HG03439 (cell line): ENCODE results near the gene NFE2.
"Not testable (repeated sequence)": the region's sequence is repeated elsewhere in the genome, so short reads cannot be mapped to it uniquely, and the experiment has no call there.

ENCODE experiments used
- ATAC-seq: cut with Tn5 transposase; IDR thresholded peaks from one replicate; pipeline ENCODE4 v1.9.1; 2021; ENCODE audit warnings: mild to moderate bottlenecking, moderate library complexity; ENCODE audit not compliant: unreplicated experiment

The NFE2 gene

DNA sequence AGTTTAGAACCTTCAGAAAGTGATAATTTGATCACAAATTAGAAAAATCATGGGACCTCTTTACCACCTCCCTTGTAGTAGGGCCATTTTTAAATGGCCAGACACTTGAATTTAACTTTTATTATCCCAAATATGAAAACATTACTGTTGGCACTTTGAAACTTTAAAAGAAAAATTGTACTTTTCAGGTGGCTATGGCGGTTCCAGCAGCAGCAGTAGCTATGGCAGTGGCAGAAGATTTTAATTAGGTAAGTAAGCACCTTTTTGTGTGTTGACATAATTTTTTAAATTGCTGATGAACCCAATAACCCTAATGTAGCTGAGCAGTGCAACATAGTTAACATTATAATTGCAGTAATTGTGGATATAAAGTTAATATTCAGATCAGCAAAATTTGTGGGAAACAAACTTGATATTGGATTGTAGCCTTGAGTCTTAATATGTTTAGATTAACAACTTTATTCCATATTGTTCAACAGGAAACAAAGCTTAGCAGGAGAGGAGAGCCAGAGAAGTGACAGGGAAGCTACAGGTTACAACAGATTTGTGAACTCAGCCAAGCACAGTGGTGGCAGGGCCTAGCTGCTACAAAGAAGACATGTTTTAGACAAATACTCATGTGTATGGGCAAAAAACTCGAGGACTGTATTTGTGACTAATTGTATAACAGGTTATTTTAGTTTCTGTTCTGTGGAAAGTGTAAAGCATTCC is 16.6 kb downstream of the NFE2 start:
- not testable (repeated sequence) for ATAC-seq

DNA sequence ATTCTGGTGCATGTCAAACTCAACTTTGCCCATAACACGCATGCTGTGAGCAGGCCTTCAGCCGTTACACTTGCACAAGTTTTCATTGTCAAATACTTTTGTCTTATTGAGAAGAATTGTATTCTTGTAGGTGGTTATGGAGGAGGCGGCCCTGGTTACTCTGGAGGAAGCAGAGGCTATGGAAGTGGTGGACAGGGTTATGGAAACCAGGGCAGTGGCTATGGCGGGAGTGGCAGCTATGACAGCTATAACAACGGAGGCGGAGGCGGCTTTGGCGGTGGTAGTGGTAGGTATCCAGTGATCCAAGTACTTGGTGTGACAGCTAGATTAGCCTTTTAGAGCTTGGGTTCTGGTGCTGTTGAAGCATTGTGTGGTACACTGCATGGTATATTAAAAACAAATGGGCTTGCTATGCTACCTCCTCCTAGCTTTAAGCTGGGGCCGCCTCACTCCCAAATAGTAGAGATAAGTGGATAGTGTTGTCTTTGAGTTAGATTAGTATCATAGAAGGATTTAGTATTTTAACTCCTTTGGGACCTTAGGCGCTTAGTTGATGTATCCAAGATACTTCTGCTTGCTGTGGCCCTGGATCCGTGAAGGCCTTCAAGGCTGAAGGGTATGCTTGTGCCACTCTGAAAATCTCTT is 17.7 kb downstream of the NFE2 start:
- no peak for ATAC-seq

DNA sequence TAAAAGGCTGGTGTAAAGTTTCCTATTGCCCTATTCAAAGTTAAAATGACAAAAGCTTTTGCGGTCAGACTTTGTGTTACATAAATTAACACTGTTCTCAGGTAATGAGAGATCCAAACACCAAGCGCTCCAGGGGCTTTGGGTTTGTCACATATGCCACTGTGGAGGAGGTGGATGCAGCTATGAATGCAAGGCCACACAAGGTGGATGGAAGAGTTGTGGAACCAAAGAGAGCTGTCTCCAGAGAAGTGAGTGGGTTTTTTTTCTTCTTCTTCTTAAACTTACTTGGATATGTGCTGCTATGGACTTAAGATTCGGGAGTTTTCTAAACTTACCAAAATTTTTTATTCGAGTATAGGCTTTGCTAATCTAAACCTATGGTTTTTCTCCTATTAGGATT is 19.1 kb downstream of the NFE2 start:
- not testable (repeated sequence) for ATAC-seq

DNA sequence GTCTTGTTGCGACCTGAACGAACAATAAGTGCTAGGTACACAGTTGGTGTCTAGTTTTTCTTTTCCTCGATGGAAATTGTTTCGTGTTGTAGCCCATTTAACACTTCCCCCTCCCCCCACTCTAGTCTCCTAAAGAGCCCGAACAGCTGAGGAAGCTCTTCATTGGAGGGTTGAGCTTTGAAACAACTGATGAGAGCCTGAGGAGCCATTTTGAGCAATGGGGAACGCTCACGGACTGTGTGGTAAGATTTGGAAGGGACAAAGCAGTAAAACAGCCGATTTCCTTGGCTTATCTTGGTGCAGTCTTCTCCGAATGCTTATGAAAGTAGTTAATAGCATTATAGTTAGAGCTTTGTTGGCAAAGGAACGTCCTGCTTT is 19.6 kb downstream of the NFE2 start:
- ATAC-seq: not testable (repeated sequence)

DNA sequence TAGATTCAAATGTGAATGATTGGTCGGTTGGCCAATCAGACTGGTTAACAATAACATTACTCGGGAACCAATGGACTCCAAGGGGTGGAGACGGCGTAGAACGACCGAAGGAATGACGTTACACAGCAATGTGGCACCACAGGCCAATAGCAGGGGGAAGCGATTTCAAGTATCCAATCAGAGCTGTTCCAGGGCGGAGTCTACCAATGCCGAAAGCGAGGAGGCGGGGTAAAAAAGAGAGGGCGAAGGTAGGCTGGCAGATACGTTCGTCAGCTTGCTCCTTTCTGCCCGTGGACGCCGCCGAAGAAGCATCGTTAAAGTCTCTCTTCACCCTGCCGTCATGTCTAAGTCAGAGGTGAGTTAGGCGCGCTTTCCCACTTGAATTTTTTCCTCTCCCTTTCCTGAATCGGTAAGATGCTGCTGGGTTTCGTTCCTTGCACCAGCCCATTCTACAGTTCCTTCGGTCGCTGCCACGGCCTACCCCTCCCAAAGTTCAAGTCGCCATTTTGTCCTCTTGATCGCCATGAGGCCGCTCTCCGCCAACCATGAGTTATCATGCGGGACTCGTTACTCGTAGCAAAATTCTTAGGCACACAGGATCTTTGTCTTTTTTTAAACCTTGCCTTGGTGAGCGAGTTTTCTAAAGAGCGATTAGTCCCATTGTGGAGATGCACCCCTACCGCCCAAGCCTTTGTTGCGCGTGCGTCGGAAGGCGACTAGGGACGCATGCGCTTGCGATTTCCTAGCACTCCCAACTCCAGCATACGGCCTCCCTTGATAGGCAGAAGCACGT is 20.2 kb downstream of the NFE2 start, which contains the start of gene HNRNPA1:
HNRNPA1 (plus strand) TSS at position 259 of the 793 bp plus-strand sequence; CDS start at position 341, 82 bp downstream.
- peak; percentile 89 for ATAC-seq

DNA sequence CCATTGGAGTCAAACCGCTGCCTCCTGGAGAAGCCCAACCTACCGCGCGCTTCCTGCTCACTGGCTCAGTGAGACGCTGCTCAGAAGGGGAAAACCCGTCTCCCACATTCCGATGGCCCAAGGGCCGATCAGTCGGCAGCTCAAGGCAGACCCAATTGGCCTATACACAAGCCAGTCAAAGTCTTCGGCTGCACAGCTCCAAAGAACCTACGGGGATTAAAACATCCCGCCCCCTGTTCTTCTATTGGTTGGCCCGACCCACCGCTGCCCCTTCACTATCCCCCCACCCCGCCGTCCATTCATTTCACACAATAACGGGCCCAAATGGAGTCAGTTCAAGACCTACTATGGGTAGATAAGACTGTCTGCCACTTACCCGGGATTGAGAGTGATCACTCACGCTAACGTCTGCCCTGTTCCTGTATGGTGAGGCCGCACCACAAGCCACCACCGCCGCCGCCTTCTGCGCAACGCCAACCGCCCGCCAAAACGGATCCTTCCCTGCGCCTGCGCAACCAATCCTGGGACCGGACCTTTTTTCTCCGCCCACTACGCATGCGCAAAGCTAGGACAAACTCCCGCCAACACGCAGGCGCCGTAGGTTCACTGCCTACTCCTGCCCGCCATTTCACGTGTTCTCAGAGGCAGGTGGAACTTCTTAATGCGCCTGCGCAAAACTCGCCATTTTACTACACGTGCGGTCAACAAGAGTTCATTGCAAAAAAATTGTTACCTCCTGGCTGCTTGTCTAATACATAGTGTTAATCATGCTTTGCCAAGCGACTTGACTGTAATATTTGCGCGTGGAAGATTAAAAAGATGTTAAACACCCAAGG is 21.0 kb downstream of the NFE2 start, which contains the start of gene CBX5:
CBX5 (minus strand) TSS at position 491 of the 836 bp plus-strand sequence. CDS start 22,472 bp downstream, outside the sequence.
- ATAC-seq: peak; percentile 73

- ATAC-seq: no peak
These were observed 21.6 kb downstream of the NFE2 start for GRCh38 chr12:54279227-54279631.

DNA sequence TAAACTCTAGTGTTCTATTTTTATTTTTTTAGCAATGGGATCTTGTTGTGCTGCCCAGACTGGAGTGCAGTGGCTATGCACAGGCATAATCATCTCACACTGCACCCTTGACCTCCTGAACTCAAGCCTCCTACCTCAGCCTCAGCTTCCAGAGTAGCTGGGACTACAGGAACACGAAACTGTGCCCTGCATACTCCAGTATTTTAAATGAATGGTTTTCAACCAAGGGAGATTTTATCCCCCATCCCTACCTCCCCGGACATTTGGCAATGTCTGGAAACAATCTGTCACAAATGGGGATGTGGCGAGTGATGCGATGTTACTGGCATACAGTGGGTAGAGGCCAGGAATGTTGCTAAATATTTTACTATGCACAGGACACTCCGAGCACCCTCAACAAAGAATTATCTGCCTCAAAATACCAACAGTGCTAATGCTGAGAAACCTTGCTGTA is 23.0 kb downstream of the NFE2 start:
- no peak for ATAC-seq

DNA sequence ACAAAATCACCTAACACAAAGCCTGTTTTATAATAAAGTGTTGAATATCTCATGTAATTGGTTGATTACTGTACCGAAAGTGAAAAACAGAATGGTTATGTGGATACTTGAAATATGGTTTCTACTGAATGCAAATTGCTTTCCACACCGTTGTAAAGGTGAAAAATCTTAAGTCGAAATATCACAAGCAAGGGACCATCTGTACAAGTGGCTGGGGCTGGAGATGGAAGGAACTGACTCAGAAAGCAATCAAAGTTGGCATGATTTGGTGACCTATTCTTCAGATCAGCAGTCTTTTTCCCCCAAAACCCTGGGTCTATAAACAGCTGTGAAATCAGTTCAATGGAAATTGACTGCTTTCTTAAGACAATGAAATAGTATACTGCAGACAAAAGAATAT is 24.4 kb downstream of the NFE2 start:
- no peak for ATAC-seq

- ATAC-seq: no peak
These were observed 26.8 kb downstream of the NFE2 start for GRCh38 chr12:54273981-54274380.

- ATAC-seq: no peak
These were observed 28.6 kb downstream of the NFE2 start for GRCh38 chr12:54272214-54272613.

GRCh38 chr12:54270345-54270744 is 30.5 kb downstream of the NFE2 start:
- no peak for ATAC-seq

- no peak for ATAC-seq
These were observed 34.0 kb downstream of the NFE2 start for GRCh38 chr12:54266852-54267251.

DNA sequence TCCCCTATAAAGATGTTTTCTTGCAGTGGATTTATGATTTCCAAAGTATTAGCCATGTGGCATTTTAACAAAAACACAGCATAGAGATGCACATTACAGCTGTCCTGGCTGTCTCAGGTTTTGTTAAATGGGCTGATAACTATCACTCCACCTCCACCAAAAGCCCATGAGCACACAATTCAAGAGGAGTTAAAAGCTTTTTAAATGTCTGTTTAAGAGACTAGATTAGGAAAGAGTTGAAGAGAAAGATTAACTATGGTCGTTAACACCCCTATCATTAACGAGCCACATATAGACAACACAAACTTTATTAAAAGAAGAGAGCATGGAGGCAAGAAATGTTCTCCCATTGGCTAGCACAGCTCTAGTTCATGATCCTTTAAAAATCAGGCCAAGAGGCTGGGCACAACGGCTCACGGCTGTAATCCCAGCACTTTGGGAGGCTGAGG is 35.4 kb downstream of the NFE2 start:
- ATAC-seq: no peak

DNA sequence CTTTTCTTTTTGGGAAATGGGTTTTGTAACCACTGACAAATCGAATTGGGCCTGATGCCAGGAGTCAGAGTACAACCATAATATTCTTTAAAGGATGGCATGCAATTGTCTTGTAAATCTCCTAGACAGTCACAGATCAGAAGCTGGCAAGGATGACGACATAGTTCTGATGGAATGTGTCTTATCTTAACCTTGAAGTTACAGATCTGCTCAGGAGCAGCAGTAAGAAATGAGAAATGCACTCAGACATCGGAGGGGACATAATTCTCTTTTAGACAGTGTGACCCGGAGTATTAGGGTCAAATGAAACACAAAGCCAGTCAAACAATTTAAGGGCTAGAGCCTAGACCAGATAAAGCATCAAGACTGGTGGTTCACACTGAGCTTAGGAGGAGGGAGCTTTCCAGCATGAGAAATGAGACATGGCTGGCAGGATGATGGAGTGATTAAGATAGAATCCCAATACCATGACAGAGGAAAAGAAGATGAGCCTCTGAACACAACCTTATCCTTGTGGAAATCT is 38.4 kb downstream of the NFE2 start:
- ATAC-seq: no peak

DNA sequence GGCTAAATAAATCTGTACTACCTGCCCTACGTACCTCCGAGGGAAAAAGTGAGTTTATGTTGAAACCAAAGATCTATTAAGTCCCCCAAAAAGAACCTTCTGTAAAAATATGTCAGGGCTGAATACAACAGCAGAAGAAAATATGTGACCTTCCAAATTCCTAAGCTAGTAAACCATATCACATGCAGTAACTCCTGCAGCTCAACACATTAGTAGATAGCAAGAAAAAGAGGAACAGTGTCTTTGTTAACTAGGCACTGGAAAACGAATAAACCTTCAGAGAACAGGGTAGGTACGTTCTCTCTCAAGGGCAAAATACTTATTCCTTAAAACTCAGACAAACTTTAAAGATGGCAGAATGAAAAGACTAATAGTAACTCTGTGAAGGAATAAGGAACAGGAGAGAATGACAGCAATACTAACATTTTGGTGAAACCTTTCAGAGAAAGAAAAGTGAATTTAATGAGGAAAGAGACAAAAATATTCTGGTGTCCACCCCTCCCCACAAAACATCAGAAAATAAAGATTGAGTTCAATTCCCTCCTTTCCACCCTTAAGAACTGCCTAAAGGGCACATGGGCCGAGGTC is 38.9 kb downstream of the NFE2 start:
- no peak for ATAC-seq

DNA sequence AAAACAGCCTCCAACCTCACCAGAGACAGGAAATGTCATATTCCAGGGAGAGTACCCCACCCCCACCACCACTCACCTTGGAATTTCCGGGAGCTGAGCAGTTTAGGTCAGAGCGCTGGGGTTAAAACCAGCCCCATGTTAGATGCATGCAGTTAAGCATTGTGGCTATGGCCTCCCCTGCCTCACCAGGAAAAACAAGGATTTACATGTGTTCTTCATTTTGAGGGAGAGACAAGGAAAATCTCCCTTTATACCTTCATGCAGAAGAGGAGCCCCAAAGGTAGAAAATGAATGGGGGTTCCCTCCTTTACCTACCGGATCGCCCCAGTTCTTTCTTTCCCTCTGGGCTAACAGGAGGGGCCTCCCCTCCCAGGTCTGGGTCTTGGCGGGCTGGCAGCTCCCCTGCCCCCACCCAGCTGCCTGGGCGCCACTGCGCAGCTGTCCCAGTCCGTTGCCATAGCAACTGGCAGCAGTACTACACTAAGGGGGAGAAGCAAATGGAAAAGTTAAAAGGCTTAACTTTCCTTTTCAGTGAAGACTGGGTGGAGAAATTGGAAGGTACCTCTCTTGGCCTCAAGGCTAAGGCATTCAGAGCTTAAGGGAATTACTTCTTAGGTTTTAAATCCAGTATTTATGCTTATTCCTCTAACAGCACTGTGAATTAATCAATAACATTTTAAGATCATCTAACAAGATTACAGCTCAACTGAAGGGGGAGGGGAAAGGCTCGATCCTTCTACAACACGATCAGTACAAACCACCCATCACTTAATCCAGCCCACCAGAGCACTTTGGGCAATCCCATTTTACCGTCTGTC is 41.4 kb downstream of the NFE2 start:
- no peak for ATAC-seq

GRCh38 chr12:54258201-54258681 is 42.6 kb downstream of the NFE2 start:
- ATAC-seq: no peak

GRCh38 chr12:54257332-54257731 is 43.5 kb downstream of the NFE2 start:
- no peak for ATAC-seq
